HG03097 (cell line): ENCODE data around the gene VEPH1.

ENCODE experiments used
- ATAC-seq: cut with Tn5 transposase; IDR thresholded peaks from one replicate; pipeline ENCODE4 v1.9.1; 2021; ENCODE audit not compliant: unreplicated experiment, low FRiP score

The VEPH1 gene

GRCh38 chr3:157526036-157526435 lies 22.8 kb upstream of the VEPH1 start:
- ATAC-seq = no peak

DNA sequence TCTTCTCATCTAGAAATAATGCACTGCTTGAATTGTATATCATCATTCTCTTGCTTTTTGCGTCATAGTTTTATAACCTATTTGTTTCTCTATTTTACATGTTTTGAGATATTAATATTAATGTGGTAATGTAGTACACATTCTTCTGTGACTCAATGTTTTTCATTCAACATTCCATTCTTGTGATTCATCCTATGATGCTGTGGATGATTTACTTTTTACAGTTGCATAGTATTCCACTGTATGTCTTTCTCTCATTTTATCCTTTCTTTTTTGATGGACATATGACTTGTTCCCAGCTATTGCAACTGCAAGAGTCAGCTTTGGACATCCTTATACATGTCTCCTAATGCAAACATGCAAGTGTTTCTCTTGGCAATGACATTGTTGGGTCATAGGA lies 20.6 kb upstream of the VEPH1 start:
- ATAC-seq = no peak

DNA sequence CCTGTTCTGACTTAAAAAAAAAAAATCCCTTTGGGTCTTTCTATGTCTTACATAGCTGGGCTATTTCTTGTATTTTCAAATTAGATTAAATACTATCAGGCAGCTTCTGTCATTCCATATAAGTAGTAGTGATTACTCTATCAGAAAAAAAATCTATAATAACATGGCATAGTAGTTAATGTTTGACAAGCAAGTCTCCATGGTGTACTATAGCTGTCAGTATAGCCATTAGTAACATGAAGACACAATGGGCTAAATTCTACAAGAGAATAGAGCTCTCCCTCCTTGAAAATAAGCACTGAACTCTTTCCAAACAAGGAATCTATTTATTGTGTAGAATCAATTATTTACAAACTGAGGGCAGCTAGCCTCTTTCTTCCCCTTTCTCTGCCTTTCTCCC lies 19.4 kb upstream of the VEPH1 start:
- no peak for ATAC-seq

DNA sequence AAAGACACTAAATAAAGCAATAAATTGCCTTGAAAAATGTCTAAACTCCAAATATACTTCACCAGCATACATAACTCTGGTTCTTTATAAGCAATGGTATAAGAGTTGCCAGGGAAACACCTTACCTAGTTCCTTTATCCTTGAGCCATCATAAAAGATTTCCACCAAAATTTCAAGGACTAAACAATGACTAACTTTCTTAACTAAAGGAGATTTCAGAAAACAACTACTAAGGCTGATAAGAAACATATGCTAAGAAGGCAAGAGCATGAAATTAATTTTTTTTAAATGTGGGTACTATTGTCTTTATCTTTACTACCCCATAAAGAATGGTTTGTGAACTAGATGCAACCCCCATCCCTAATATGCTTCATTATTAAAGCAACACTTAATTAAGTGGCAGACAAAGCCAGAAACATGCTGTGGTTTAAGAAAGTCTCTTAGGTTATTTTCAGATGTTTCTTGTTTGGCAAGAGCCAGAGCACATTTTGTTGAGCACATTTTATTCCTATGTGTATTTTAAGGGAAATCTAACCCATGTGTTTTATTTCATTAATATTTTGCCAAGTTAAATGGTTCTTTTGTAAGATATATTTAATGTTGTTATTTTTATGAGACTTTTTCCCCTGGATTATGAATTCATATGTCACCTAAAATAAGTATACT lies 17.4 kb upstream of the VEPH1 start:
- ATAC-seq = no peak

DNA sequence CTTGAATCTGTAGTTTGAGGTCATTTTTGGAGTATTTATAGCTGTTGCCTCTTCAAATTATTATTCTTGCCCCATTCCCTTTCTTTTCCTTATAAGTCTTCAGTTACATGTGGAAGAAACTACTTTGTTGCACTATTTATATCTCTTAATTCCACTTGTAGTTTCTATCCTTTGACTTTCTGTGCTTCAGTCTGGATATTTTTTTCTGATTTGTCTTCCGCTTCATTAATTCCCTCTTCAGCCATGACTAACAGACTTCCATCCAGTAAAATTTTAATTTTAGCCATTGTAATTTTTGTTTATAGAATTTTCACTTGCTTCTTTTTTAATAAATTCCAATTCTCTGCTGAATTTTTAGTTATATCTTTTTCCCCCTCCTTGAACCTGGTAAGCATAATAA lies 15.7 kb upstream of the VEPH1 start:
- no peak for ATAC-seq

- no peak for ATAC-seq
Measured at GRCh38 chr3:157516928-157517327, 13.7 kb upstream of the VEPH1 start.

- ATAC-seq = no peak
Measured at GRCh38 chr3:157515398-157515797, 12.2 kb upstream of the VEPH1 start.

DNA sequence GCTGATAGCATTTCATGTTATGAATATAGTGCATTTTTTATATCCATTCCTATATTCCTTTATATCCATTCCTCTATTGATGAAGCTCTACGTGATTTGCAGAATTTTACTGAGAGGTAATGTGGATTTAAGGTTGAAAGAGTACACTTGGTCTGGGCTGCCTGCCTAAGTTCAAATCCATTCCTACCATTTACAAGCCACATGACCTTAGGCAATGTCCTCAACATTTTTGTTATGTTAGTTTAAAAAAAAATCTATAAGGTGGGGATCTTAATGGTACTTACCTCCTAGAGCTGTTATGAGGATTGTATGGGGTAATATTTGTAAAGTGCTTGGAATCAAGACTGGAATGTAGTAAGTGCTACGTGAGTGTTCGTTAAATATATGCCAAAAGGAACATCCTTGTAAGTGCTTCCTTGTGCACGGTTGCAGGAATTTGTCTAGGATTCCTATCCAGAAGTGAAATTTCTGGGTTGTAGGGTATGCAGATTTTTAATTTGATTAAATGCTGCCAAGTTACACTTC lies 11.2 kb upstream of the VEPH1 start:
- ATAC-seq = no peak

- no peak for ATAC-seq
Measured at GRCh38 chr3:157513585-157513984, 10.4 kb upstream of the VEPH1 start.

DNA sequence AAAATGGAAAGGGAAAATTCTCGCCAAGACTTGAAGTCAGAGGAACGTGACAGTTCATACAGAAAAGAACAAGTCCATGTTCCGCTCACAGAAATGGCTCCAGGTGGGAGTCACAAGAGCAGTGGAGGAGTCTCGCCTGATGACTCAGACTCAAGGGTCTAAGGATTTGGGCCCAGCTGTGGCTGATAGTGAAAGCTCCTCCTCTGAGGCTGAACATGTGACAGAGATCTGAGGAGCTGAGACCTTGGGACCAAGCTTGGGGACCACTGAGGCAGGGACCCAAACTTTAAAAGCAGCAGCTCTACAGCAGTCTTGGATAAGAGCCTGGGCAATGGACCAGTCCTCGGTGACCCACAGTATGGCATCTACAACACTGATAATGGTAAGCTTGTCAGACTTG lies 9.3 kb upstream of the VEPH1 start:
- no peak for ATAC-seq

DNA sequence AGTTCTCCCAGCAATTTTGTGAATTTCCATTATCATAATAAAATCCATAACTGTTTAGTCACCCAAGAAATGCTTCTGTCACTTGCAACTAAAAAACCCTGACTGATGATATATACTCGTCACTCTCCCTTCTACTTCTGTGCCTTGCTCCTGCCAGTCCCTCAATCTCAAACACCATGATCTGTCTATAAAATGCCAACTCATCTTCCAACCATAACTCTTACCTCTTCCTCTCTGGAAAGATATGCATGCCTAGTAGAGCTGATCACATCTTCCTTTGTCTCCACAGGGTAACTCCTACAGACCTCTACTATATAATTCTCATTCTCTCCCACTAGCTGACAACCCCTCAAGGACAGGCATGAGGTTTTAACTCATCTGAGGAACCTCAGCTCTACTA lies 5.2 kb upstream of the VEPH1 start:
- no peak for ATAC-seq

DNA sequence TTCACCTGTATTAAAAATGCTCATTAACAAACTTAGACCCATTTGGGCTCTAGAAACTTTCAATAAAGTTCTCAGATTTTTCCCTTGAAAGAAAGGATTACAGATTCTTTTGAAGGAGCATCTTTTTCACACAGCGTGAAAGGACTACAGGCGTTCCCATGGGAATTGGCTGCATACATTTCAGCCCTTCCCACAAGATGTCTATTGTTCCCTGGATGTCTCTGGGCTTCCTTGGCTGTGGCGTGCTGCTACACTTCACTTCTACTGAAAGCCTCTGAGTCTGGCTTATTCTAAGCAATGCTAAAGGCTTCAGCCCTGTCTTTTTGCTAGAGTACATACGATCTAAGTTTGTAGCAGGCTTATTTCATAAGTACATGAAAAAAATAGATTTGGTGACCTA lies 1.4 kb downstream of the VEPH1 start:
- no peak for ATAC-seq

DNA sequence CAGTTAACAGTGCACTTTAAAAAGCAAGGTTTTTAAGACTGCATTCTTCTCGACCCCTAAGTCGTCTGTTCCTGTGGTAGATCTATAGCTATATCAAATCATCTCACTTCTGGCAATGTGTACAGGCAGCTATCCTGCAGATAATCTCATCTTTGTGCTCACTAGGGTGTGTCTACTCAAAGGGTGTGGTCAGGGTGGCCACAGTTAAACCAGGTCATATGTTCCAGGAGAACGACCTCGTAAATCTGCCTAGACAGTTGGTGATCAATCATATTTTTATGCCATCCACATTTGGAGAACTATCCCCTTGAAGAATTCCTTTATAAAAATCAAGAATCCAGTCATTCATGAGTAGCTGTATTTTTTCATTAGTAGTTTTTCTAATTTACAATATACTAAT lies 3.0 kb downstream of the VEPH1 start:
- ATAC-seq = no peak

- no peak for ATAC-seq
Measured at GRCh38 chr3:157499342-157499963, 3.8 kb downstream of the VEPH1 start.

DNA sequence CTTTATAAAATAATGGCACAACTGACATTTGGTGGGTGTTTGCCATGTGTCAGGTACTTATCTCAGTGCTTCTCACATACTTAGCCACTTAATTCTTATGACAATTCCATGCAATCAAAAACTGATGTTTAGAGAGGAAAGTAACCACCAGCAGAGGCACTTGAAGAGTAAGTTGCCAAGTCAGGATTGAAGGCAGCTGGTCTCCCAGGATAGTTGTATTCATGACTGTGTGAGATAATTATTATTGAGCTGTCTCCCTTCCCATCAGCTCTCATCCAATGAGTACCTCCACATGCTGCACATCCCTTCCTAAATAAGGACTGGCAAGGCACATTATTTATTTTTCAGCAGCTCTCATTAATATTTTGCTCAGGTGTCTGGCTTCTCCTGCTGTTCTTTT lies 4.8 kb downstream of the VEPH1 start:
- ATAC-seq = no peak

- ATAC-seq = no peak
Measured at GRCh38 chr3:157495846-157496245, 7.4 kb downstream of the VEPH1 start.

DNA sequence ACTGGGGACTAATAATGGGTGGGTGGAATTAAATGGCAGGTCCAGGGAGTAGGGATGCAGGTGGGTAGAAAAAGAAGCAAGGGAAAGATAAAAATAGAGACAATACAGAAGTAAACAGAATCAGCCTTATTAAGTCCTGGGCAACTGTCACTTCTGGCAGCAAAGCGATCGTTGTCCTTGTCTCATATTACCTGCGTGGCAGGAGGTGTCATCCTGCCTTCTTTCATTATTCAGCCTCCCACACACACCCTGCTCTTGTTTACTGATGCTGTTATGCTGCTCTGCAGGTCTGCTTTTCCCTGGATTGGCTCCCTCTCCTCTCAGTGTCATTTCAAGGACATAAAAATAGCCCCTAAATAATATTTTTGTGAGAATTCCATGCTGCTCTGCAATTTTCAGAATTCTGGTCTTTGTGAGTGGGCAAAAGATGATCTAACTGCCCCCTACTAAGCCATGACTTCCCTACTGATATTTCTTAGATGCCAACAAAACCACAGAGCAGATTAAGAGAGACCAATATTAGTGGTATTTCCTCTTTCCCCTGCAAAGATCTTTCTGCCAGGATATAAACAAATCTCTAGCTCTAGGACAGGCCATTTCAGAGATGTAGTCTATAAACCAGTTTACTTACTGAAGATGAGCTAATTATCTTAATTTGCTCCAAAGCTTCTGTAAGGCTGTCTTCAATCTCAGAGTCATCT lies 8.5 kb downstream of the VEPH1 start:
- no peak for ATAC-seq

- no peak for ATAC-seq
Measured at GRCh38 chr3:157493627-157494550, 9.3 kb downstream of the VEPH1 start.

GRCh38 chr3:157491136-157491535 lies 12.1 kb downstream of the VEPH1 start:
- ATAC-seq = no peak

GRCh38 chr3:157488144-157488543 lies 15.1 kb downstream of the VEPH1 start:
- ATAC-seq = no peak

DNA sequence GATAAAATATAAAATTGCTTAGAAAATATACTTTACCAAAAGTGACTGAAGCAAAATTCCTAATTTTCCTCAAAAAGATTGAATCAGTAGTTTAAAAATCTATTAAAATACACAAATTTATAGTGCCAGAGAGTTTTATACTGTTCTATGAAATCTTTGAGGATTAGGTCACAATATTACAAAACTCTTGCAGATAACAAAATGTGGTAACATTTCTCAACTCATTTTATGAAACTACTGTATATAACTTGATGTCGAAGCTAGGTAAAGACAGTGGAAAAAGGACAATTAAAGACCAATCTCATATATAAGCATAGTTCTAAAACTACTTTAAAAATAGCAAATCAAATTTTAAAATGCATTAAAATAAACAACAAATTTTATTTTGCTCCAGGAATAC lies 15.9 kb downstream of the VEPH1 start:
- ATAC-seq = no peak
